ENCODE data around the gene TMEM40.

Gene TMEM40

GRCh38 chr3:12689997-12690711 is 68.9 kb downstream of the TMEM40 start:
- Histone ChIP-seq H3K4me3 (ENCODE audit: low read depth in 1 of 2, low read length in 2 of 2) (no peak overlapping the region), H3K4me2 (ENCODE audit: insufficient read depth, low read length) (no peak overlapping the region), H4K20me1 (ENCODE audit: insufficient read depth, low read length) (no peaks in the 10 kb centered on the region), H3K79me2 (ENCODE audit: insufficient read depth, low read length) (no peaks in the 10 kb centered on the region), H2AFZ (ENCODE audit: low read depth, low read length) (no peak overlapping the region), H3K27ac (ENCODE audit: low read length) (no peak overlapping the region), H3K9me3 (ENCODE audit: insufficient read depth, low read length, severe bottlenecking) (no peaks in the 10 kb centered on the region), H3K27me3 (ENCODE audit: insufficient read depth, low read length, poor library complexity) (no peaks in the 10 kb centered on the region), H3K36me3 (ENCODE audit: insufficient read depth, low read length) (no peaks in the 10 kb centered on the region), H3K9ac (ENCODE audit: low read depth, low read length) (no peak overlapping the region), H3K4me1 (ENCODE audit: insufficient read depth, low read length) (no peaks in the 10 kb centered on the region)
- DNase-seq, result no peak
- TF ChIP-seq EZH2 (IDR thresholded peaks at IDR 0.05; ENCODE audit: borderline replicate concordance, low read depth, low read length, severe bottlenecking), result no peak
- TF ChIP-seq, protein P1, sequence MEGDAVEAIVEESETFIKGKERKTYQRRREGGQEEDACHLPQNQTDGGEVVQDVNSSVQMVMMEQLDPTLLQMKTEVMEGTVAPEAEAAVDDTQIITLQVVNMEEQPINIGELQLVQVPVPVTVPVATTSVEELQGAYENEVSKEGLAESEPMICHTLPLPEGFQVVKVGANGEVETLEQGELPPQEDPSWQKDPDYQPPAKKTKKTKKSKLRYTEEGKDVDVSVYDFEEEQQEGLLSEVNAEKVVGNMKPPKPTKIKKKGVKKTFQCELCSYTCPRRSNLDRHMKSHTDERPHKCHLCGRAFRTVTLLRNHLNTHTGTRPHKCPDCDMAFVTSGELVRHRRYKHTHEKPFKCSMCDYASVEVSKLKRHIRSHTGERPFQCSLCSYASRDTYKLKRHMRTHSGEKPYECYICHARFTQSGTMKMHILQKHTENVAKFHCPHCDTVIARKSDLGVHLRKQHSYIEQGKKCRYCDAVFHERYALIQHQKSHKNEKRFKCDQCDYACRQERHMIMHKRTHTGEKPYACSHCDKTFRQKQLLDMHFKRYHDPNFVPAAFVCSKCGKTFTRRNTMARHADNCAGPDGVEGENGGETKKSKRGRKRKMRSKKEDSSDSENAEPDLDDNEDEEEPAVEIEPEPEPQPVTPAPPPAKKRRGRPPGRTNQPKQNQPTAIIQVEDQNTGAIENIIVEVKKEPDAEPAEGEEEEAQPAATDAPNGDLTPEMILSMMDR (IDR thresholded peaks at IDR 0.05; ENCODE audit: borderline replicate concordance, extremely low read depth, low read length, poor library complexity, severe bottlenecking), result no peak
- no peak for ATAC-seq (ENCODE audit: insufficient read depth, low read depth)

GRCh38 chr3:12687948-12688347 is 71.1 kb downstream of the TMEM40 start:
- Histone ChIP-seq H2AFZ (ENCODE audit: low read depth, low read length) (no peak overlapping the region), H3K79me2 (ENCODE audit: insufficient read depth, low read length) (no peaks in the 10 kb centered on the region), H3K4me1 (ENCODE audit: insufficient read depth, low read length) (no peaks in the 10 kb centered on the region), H3K9ac (ENCODE audit: low read depth, low read length) (no peak overlapping the region), H3K27ac (ENCODE audit: low read length) (no peak overlapping the region), H3K4me3 (ENCODE audit: low read depth in 1 of 2, low read length in 2 of 2) (no peak overlapping the region), H4K20me1 (ENCODE audit: insufficient read depth, low read length) (no peaks in the 10 kb centered on the region), H3K4me2 (ENCODE audit: insufficient read depth, low read length) (no peak overlapping the region), H3K9me3 (ENCODE audit: insufficient read depth, low read length, severe bottlenecking) (no peaks in the 10 kb centered on the region), H3K36me3 (ENCODE audit: insufficient read depth, low read length) (no peaks in the 10 kb centered on the region), H3K27me3 (ENCODE audit: insufficient read depth, low read length, poor library complexity) (no peaks in the 10 kb centered on the region)
- no peak for ATAC-seq (ENCODE audit: insufficient read depth, low read depth)
- no peak for TF ChIP-seq EZH2 (IDR thresholded peaks at IDR 0.05; ENCODE audit: borderline replicate concordance, low read depth, low read length, severe bottlenecking)
- TF ChIP-seq, protein P1 (IDR thresholded peaks at IDR 0.05; ENCODE audit: borderline replicate concordance, extremely low read depth, low read length, poor library complexity, severe bottlenecking), result no peak
- DNase-seq, result no peak

DNA sequence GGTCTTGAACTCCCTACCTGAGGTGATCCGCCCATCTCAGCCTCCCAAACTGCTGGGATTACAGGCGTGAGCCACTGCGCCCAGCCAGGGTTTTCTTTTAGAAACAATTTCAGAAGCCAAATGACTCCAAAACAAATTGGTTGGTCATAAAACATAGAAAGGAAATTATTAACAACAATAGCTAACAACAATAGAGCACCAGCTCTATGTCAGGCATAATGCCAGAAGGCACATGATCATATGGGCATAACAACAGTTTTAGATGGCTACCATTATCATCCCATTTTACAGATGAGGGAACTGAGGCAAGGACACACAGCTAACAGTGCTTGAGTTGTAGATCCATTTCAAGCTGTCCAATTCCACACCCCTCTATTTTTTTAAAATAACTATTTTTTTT is 73.0 kb downstream of the TMEM40 start:
- H3K9me3 ChIP-seq (ENCODE audit: insufficient read depth, low read length, severe bottlenecking), result no peaks in the 10 kb centered on the region
- no peaks in the 10 kb centered on the region for H3K79me2 ChIP-seq (ENCODE audit: insufficient read depth, low read length)
- no peaks in the 10 kb centered on the region for H3K36me3 ChIP-seq (ENCODE audit: insufficient read depth, low read length)
- no peaks in the 10 kb centered on the region for H3K27me3 ChIP-seq (ENCODE audit: insufficient read depth, low read length, poor library complexity)
- no peak for ATAC-seq (ENCODE audit: insufficient read depth, low read depth)
- TF ChIP-seq EZH2 (IDR thresholded peaks at IDR 0.05; ENCODE audit: borderline replicate concordance, low read depth, low read length, severe bottlenecking), result no peak
- TF ChIP-seq, protein P1 (IDR thresholded peaks at IDR 0.05; ENCODE audit: borderline replicate concordance, extremely low read depth, low read length, poor library complexity, severe bottlenecking), result no peak
- H4K20me1 ChIP-seq (ENCODE audit: insufficient read depth, low read length), result no peaks in the 10 kb centered on the region
- DNase-seq, result no peak
- H3K4me2 ChIP-seq (ENCODE audit: insufficient read depth, low read length), result no peak overlapping the region
- no peaks in the 10 kb centered on the region for H3K4me1 ChIP-seq (ENCODE audit: insufficient read depth, low read length)
- no peak overlapping the region for H2AFZ ChIP-seq (ENCODE audit: low read depth, low read length)
- H3K27ac ChIP-seq (ENCODE audit: low read length), result no peak overlapping the region
- no peak overlapping the region for H3K9ac ChIP-seq (ENCODE audit: low read depth, low read length)
- H3K4me3 ChIP-seq (ENCODE audit: low read depth in 1 of 2, low read length in 2 of 2), result no peak overlapping the region
